Measurements from ENCODE around the gene JPH2.

JPH2 gene

GRCh38 chr20:44102582-44102981 is 84.4 kb downstream of the JPH2 start:
- Mint-ChIP-seq H3K4me3 (no peak overlapping the region), H3K27ac (no peak overlapping the region), H3K27me3 (peaks cover 30% of the 10 kb centered on the region), H3K4me1 (ENCODE audit: low read depth) (no peaks in the 10 kb centered on the region), H3K36me3 (peaks cover 5% of the 10 kb centered on the region), H3K9me3 (ENCODE audit: low read depth) (peaks cover 11% of the 10 kb centered on the region)

- peaks cover 3% of the 10 kb centered on the region for H3K36me3 Mint-ChIP-seq
- H3K27ac Mint-ChIP-seq: no peak overlapping the region
- H3K9me3 Mint-ChIP-seq (ENCODE audit: low read depth): peaks cover 11% of the 10 kb centered on the region
- H3K4me3 Mint-ChIP-seq: no peak overlapping the region
- peaks cover 24% of the 10 kb centered on the region for H3K27me3 Mint-ChIP-seq
- H3K4me1 Mint-ChIP-seq (ENCODE audit: low read depth): no peaks in the 10 kb centered on the region
These were observed 87.2 kb downstream of the JPH2 start for GRCh38 chr20:44099832-44100231.

GRCh38 chr20:44098657-44099056 is 88.3 kb downstream of the JPH2 start:
- peaks cover 11% of the 10 kb centered on the region for H3K9me3 Mint-ChIP-seq (ENCODE audit: low read depth)
- peaks cover 3% of the 10 kb centered on the region for H3K36me3 Mint-ChIP-seq
- no peak overlapping the region for H3K4me3 Mint-ChIP-seq
- H3K27ac Mint-ChIP-seq: no peak overlapping the region
- H3K27me3 Mint-ChIP-seq: peaks cover 23% of the 10 kb centered on the region
- H3K4me1 Mint-ChIP-seq (ENCODE audit: low read depth): no peaks in the 10 kb centered on the region

GRCh38 chr20:44098256-44098630 is 88.7 kb downstream of the JPH2 start:
- Mint-ChIP-seq H3K4me1 (ENCODE audit: low read depth) (no peaks in the 10 kb centered on the region), H3K9me3 (ENCODE audit: low read depth) (peaks cover 7% of the 10 kb centered on the region), H3K27me3 (peaks cover 20% of the 10 kb centered on the region), H3K36me3 (peaks cover 3% of the 10 kb centered on the region), H3K4me3 (no peak overlapping the region), H3K27ac (no peak overlapping the region)

- H3K36me3 Mint-ChIP-seq: peaks cover 3% of the 10 kb centered on the region
- no peak overlapping the region for H3K27ac Mint-ChIP-seq
- H3K27me3 Mint-ChIP-seq: peaks cover 21% of the 10 kb centered on the region
- H3K4me1 Mint-ChIP-seq (ENCODE audit: low read depth): no peaks in the 10 kb centered on the region
- no peak overlapping the region for H3K4me3 Mint-ChIP-seq
- H3K9me3 Mint-ChIP-seq (ENCODE audit: low read depth): peaks cover 3% of the 10 kb centered on the region
These were observed 89.3 kb downstream of the JPH2 start for GRCh38 chr20:44097521-44098255.

GRCh38 chr20:44095831-44096230 is 91.2 kb downstream of the JPH2 start:
- Mint-ChIP-seq H3K9me3 (ENCODE audit: low read depth) (no peaks in the 10 kb centered on the region), H3K4me3 (no peak overlapping the region), H3K27ac (no peak overlapping the region), H3K27me3 (peaks cover 12% of the 10 kb centered on the region), H3K4me1 (ENCODE audit: low read depth) (no peaks in the 10 kb centered on the region), H3K36me3 (no peaks in the 10 kb centered on the region)

DNA sequence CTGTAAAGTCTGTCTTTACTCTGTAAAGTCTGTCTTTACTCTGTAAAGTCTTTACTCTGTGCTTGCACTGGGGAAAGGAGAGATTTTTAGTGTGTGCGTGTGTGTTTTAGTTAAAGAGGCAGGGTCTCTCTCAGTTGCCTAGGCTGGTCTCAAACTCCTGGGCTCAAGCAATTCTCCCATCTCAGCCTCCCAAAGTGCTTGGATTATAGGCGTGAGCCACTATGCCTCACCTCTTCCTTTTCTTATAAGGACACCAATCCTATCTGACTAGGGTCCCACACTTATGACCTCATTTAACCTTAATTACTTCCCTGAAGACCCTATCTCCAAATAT is 93.8 kb downstream of the JPH2 start:
- peaks cover 8% of the 10 kb centered on the region for H3K27me3 Mint-ChIP-seq
- H3K9me3 Mint-ChIP-seq (ENCODE audit: low read depth): no peaks in the 10 kb centered on the region
- no peaks in the 10 kb centered on the region for H3K4me1 Mint-ChIP-seq (ENCODE audit: low read depth)
- H3K36me3 Mint-ChIP-seq: no peaks in the 10 kb centered on the region
- no peak overlapping the region for H3K4me3 Mint-ChIP-seq
- H3K27ac Mint-ChIP-seq: no peak overlapping the region

DNA sequence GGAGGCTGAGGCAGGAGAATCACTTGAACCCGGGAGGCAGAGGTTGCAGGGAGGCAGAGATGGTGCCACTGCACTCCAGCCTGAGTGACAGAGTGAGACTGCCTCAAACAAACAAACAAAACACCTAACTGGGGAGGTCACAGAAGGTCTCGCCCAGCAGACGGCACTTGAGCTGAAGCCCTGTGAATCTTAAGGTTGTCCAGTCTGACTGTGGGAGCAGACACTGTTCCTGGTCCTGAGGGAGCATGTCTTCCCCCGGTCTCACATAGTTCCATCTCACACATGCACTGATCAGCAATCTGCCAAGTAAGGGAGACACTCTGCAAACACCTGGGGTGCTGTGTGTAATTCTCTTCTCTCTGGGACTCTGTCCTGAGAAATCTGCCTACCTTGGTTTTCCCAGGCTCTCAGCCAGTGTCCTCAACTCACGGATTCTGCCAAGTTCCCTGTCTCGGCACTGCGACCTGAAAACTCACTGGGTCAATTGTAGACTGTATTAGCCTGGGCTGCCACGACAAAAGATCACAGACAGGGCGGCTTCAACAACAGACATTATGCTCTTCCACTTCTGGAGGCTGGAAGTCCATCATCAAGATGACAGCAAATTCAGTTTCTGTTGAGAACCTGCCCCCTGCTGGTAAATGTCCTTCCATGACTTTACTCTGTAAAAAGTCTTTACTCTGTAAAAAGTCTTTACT is 94.3 kb downstream of the JPH2 start:
- Mint-ChIP-seq H3K36me3 (no peaks in the 10 kb centered on the region), H3K27me3 (peaks cover 8% of the 10 kb centered on the region), H3K4me3 (no peak overlapping the region), H3K9me3 (ENCODE audit: low read depth) (no peaks in the 10 kb centered on the region), H3K4me1 (ENCODE audit: low read depth) (no peaks in the 10 kb centered on the region), H3K27ac (no peak overlapping the region)

DNA sequence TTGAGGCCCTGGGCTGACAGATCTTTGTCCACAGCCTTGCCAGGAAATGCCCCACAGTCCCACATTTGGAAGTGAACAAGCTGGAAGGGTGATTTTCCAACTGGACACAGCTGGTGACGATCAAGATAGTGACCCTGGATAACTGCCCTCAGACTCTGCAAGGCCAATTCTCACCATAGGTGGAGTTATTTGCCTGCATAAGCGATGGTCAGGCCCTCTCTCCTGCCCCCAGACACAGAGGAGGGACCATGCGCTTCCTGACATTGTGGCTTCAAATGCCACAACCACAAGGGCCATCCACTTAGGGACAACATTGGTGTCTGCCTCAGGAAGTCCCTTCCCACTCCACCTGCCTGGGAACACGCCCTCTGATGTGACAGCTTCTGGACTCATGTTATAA is 96.0 kb downstream of the JPH2 start:
- H3K4me1 Mint-ChIP-seq (ENCODE audit: low read depth): no peaks in the 10 kb centered on the region
- H3K4me3 Mint-ChIP-seq: no peak overlapping the region
- H3K27ac Mint-ChIP-seq: no peak overlapping the region
- H3K36me3 Mint-ChIP-seq: no peaks in the 10 kb centered on the region
- peaks cover 8% of the 10 kb centered on the region for H3K27me3 Mint-ChIP-seq
- H3K9me3 Mint-ChIP-seq (ENCODE audit: low read depth): no peaks in the 10 kb centered on the region

- H3K27ac Mint-ChIP-seq: no peak overlapping the region
- no peak overlapping the region for H3K4me3 Mint-ChIP-seq
- H3K36me3 Mint-ChIP-seq: no peaks in the 10 kb centered on the region
- no peaks in the 10 kb centered on the region for H3K9me3 Mint-ChIP-seq (ENCODE audit: low read depth)
- H3K4me1 Mint-ChIP-seq (ENCODE audit: low read depth): no peaks in the 10 kb centered on the region
- H3K27me3 Mint-ChIP-seq: peaks cover 8% of the 10 kb centered on the region
These were observed 96.9 kb downstream of the JPH2 start for GRCh38 chr20:44089987-44090674.

- Mint-ChIP-seq H3K36me3 (no peaks in the 10 kb centered on the region), H3K9me3 (ENCODE audit: low read depth) (no peaks in the 10 kb centered on the region)
These were observed 99.2 kb downstream of the JPH2 start for GRCh38 chr20:44087857-44088120.

GRCh38 chr20:44087051-44087856 is 99.7 kb downstream of the JPH2 start:
- Mint-ChIP-seq H3K4me3 (no peak overlapping the region), H3K27me3 (no peaks in the 10 kb centered on the region), H3K27ac (no peak overlapping the region), H3K4me1 (ENCODE audit: low read depth) (no peaks in the 10 kb centered on the region), H3K36me3 (no peaks in the 10 kb centered on the region), H3K9me3 (ENCODE audit: low read depth) (no peaks in the 10 kb centered on the region)

More at GRCh38 chr20:44087857-44088120, 99.2 kb downstream of the JPH2 start:
- Mint-ChIP-seq H3K27me3 (peaks cover 2% of the 10 kb centered on the region), H3K4me3 (no peak overlapping the region), H3K27ac (no peak overlapping the region), H3K4me1 (ENCODE audit: low read depth) (no peaks in the 10 kb centered on the region)

DNA sequence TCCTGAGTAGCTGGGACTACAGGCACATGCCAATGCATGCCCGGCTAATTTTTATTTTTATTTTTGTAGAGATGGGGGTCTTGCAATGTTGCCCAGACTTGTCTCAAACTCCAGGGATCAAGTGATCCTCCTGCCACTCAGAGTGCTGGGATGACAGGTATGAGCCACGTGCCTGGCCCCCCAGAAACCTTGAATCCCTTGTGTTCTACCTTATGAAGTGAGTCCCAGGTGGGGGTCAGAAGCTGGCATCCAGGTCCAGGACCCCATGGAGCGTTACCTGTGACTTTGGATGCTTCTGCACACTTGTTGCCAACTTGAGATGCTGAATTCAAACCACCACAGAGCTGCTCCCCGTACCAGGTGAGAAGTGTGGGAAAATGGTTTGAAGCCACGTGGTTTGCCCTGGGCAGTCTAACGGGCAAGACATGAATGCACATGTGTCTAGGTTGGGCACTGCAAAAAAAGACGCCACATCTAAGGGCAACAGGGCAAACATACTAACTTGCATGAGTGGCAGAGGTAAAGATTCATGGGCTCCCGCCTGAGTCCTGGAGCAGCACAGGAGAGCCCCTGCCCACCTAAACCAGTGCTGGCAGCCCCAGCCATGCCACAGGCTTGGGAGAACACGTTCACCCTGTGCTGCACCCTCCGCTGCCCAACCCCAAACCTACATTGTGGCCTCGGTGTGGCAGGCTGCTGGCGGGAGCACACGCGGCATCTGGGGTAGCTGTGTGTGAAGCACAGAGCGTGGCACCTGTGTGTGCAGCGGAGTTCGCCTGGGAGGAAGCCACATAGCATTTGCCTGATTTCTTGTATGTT is 101.2 kb downstream of the JPH2 start:
- no peaks in the 10 kb centered on the region for H3K27me3 Mint-ChIP-seq

DNA sequence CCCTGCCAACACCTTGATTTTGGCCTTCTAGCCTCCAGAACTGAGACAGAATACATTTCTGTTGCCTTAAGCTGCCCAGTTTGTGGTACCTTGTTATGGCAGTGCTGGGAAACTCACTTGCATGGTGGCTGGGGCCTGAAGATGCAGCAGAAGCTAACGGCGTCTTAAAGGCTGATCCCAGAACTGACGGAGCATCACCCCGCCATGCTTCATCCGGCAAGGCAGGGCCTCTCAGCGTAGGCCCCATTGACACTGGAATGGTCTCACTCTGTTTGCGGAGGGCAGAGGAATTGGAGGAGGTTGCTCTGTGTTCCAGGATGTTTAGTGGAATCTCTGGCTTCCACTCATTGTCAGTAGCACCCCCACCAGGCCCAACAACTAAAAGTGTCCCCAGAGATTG is 102.1 kb downstream of the JPH2 start:
- Mint-ChIP-seq H3K4me3 (no peak overlapping the region), H3K27me3 (no peaks in the 10 kb centered on the region)

More for the DNA sequence above, 101.2 kb downstream of the JPH2 start:
- peaks cover under 1% of the 10 kb centered on the region for H3K4me1 Mint-ChIP-seq (ENCODE audit: low read depth)
- no peak overlapping the region for H3K4me3 Mint-ChIP-seq
- H3K36me3 Mint-ChIP-seq: no peaks in the 10 kb centered on the region
- H3K9me3 Mint-ChIP-seq (ENCODE audit: low read depth): no peaks in the 10 kb centered on the region
- no peak overlapping the region for H3K27ac Mint-ChIP-seq

More for the DNA sequence above, 102.1 kb downstream of the JPH2 start:
- Mint-ChIP-seq H3K36me3 (no peaks in the 10 kb centered on the region), H3K4me1 (ENCODE audit: low read depth) (peaks cover 8% of the 10 kb centered on the region), H3K27ac (no peak overlapping the region), H3K9me3 (ENCODE audit: low read depth) (no peaks in the 10 kb centered on the region)

Data from activated naive CD8-positive, alpha-beta T cell (primary cell).